Measurements from ENCODE around the gene RANBP2. TPM values are rescaled to one million over a fixed set of nuclear protein-coding genes. Genes with fewer than 3 reads are reported as not detected.

Gene RANBP2
- total and polyA plus RNA-seq, 10 of the 15 experiments (the other 5 are each of a cell fraction or from before 2014, with no cell fraction given): 9.0 to 81.7 (median 28.3) TPM

GRCh38 chr2:108701208-108701607 lies 18.1 kb upstream of the RANBP2 start:
- no peak overlapping the region for H3K4me2 ChIP-seq (ENCODE audit: control insufficient read depth, insufficient read depth)
- no peak for FAIRE-seq
- BruUV-seq (replicated peaks): no TSS peak
- ChIA-PET POLR2A (no interaction called here), CTCF (interaction anchor here (1.6 kb wide), 1 partner anchor 13 kb away, joined by 4 read pairs; no protein-coding TSS in a partner anchor), RAD21 (ENCODE audit: unreplicated experiment) (no interaction called here), SMC1A (ENCODE audit: uncharacterized antibody, unreplicated experiment) (no interaction called here)
- no peaks in the 10 kb centered on the region for H3K79me2 ChIP-seq (ENCODE audit: control insufficient read depth, insufficient read depth, low read length)
- H4K20me1 ChIP-seq (ENCODE audit: control insufficient read depth, insufficient read depth): no peaks in the 10 kb centered on the region
- TF ChIP-seq ZNF384 (IDR thresholded peaks at IDR 0.05; ENCODE audit: borderline replicate concordance, low read depth, low read length): no peak
- H3K4me3 ChIP-seq: no peak overlapping the region
- H3K27ac ChIP-seq (ENCODE audit: control insufficient read depth, insufficient read depth): no peak overlapping the region
- H2AFZ ChIP-seq (ENCODE audit: control insufficient read depth, low read depth, low read length): no peak overlapping the region
- no peaks in the 10 kb centered on the region for H3K4me1 ChIP-seq (ENCODE audit: control insufficient read depth, insufficient read depth, low read length)
- ATAC-seq: no peak
- no peaks in the 10 kb centered on the region; the same call in 2 of the 3 replicates for H3K9me3 ChIP-seq (replicated peaks; ENCODE audit: control insufficient read depth, insufficient read depth, low read length)
- H3K36me3 ChIP-seq (ENCODE audit: control insufficient read depth in 2 of 2, insufficient read depth in 2 of 2, low read length in 1 of 2): no peaks in the 10 kb centered on the region
- no peak overlapping the region for H3K9ac ChIP-seq (ENCODE audit: control insufficient read depth, insufficient read depth, low read length)
- H3K27me3 ChIP-seq (replicated peaks in 1 of 2; ENCODE audit: control insufficient read depth in 2 of 2, insufficient read depth in 2 of 2, low read length in 1 of 2): no peaks in the 10 kb centered on the region
- intact Hi-C loops (cut with micrococcal nuclease; ENCODE audit: unreplicated experiment) (no loop called here), in situ Hi-C loops (cut with MboI) (no loop called here)
- WGBS (ENCODE audit: insufficient coverage, insufficient replicate concordance, low lambda C conversion rate, missing lambda C conversion rate): 44% methylated on average over 3 of the region's 3 CpGs
- no peak for DNase-seq (ENCODE audit: low read depth, low spot score)

DNA sequence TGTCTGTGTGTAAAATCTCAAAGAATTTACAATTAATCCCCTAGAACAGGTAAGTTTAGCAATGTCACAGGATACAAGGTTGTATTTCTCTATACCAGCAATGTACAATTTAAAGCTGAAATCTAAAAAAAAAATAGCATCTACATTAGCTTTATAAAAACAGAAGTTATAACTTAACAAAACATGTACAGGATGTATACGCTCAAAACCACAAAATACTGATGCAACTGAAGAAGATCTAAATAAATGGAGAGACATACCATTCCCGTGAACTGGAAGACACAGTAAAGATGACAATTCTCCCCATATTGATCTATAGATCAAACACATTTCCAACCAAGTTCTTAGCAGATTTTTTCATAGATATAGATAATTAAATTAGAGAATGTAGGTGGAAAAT lies 17.5 kb upstream of the RANBP2 start:
- intact Hi-C loops (cut with micrococcal nuclease; ENCODE audit: unreplicated experiment): no loop called here
- no peaks in the 10 kb centered on the region for H3K4me1 ChIP-seq (ENCODE audit: control insufficient read depth, insufficient read depth, low read length)
- no peaks in the 10 kb centered on the region for H3K36me3 ChIP-seq (ENCODE audit: control insufficient read depth in 2 of 2, insufficient read depth in 2 of 2, low read length in 1 of 2)
- no peak overlapping the region for H3K4me3 ChIP-seq
- RAD21 ChIA-PET (ENCODE audit: unreplicated experiment): interaction anchor here (0.6 kb wide), 1 partner anchor 65 kb away, joined by 3 read pairs; no protein-coding TSS in a partner anchor
- BruUV-seq (replicated peaks): no TSS peak
- SMC1A ChIA-PET (ENCODE audit: uncharacterized antibody, unreplicated experiment): no interaction called here
- ATAC-seq (no peak), FAIRE-seq (no peak), DNase-seq (ENCODE audit: low read depth, low spot score) (no peak)
- 70% methylated on average over 2 of the region's 2 CpGs for WGBS (ENCODE audit: insufficient coverage, insufficient replicate concordance, low lambda C conversion rate, missing lambda C conversion rate)
- POLR2A ChIA-PET: interaction anchor here (0.5 kb wide), 1 partner anchor 87 kb away, joined by 3 read pairs; no protein-coding TSS in a partner anchor
- no peak overlapping the region for H2AFZ ChIP-seq (ENCODE audit: control insufficient read depth, low read depth, low read length)
- CTCF ChIA-PET: interaction anchor here (1.6 kb wide), 1 partner anchor 12 kb away, joined by 4 read pairs; no protein-coding TSS in a partner anchor
- no peaks in the 10 kb centered on the region; the same call in 2 of the 3 replicates for H3K9me3 ChIP-seq (replicated peaks; ENCODE audit: control insufficient read depth, insufficient read depth, low read length)
- no peaks in the 10 kb centered on the region for H3K79me2 ChIP-seq (ENCODE audit: control insufficient read depth, insufficient read depth, low read length)
- no peak overlapping the region for H3K4me2 ChIP-seq (ENCODE audit: control insufficient read depth, insufficient read depth)
- in situ Hi-C loops (cut with MboI): no loop called here
- H4K20me1 ChIP-seq (ENCODE audit: control insufficient read depth, insufficient read depth): no peaks in the 10 kb centered on the region
- H3K27ac ChIP-seq (ENCODE audit: control insufficient read depth, insufficient read depth): no peak overlapping the region
- H3K9ac ChIP-seq (ENCODE audit: control insufficient read depth, insufficient read depth, low read length): no peak overlapping the region
- no peaks in the 10 kb centered on the region for H3K27me3 ChIP-seq (replicated peaks in 1 of 2; ENCODE audit: control insufficient read depth in 2 of 2, insufficient read depth in 2 of 2, low read length in 1 of 2)
- TF ChIP-seq FOXK2 (IDR thresholded peaks at IDR 0.05): no peak
- TF ChIP-seq SPI1 (IDR thresholded peaks at IDR 0.05; ENCODE audit: borderline replicate concordance, insufficient read depth, low read depth, low read length): no peak
- no peak for TF ChIP-seq ZNF592 (IDR thresholded peaks at IDR 0.05)
- TF ChIP-seq NR2C1 (IDR thresholded peaks at IDR 0.05): no peak
- TF ChIP-seq LARP7 (IDR thresholded peaks at IDR 0.05): no peak
- no peak for TF ChIP-seq TCF7 (IDR thresholded peaks at IDR 0.05; ENCODE audit: borderline replicate concordance)
- TF ChIP-seq RFX5 (IDR thresholded peaks at IDR 0.05; ENCODE audit: low read depth, low read length): no peak
- no peak for TF ChIP-seq KLF5 (IDR thresholded peaks at IDR 0.05; ENCODE audit: partially characterized antibody)
- TF ChIP-seq, protein P1, sequence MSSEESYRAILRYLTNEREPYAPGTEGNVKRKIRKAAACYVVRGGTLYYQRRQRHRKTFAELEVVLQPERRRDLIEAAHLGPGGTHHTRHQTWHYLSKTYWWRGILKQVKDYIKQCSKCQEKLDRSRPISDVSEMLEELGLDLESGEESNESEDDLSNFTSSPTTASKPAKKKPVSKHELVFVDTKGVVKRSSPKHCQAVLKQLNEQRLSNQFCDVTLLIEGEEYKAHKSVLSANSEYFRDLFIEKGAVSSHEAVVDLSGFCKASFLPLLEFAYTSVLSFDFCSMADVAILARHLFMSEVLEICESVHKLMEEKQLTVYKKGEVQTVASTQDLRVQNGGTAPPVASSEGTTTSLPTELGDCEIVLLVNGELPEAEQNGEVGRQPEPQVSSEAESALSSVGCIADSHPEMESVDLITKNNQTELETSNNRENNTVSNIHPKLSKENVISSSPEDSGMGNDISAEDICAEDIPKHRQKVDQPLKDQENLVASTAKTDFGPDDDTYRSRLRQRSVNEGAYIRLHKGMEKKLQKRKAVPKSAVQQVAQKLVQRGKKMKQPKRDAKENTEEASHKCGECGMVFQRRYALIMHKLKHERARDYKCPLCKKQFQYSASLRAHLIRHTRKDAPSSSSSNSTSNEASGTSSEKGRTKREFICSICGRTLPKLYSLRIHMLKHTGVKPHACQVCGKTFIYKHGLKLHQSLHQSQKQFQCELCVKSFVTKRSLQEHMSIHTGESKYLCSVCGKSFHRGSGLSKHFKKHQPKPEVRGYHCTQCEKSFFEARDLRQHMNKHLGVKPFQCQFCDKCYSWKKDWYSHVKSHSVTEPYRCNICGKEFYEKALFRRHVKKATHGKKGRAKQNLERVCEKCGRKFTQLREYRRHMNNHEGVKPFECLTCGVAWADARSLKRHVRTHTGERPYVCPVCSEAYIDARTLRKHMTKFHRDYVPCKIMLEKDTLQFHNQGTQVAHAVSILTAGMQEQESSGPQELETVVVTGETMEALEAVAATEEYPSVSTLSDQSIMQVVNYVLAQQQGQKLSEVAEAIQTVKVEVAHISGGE (CRISPR knock-in tag; IDR thresholded peaks at IDR 0.05): no peak
- no peak for TF ChIP-seq SREBF2 (IDR thresholded peaks at IDR 0.05; ENCODE audit: low read length)

Measured in GM12878 (cell line).